Hepatocyte (in vitro differentiated cells): Measurements from ENCODE around the gene PAPPA2.

Experiments used
- CTCF ChIP-seq: fragments of 200-600 bp; sonication (generic); IDR thresholded peaks from 2 replicates; pipeline ENCODE4 v1.5.1; 2016; ENCODE audit warnings: antibody characterized with exemption, mild to moderate bottlenecking; ENCODE audit not compliant: poor library complexity
- EZH2 ChIP-seq: fragments of 200-600 bp; sonication (generic); IDR thresholded peaks from 2 replicates; pipeline ENCODE4 v1.6.1; 2016; ENCODE audit warnings: antibody characterized with exemption, mild to moderate bottlenecking, borderline replicate concordance

- TF ChIP-seq CTCF (no peak), EZH2 (no peak)
Observed at GRCh38 chr1:176461576-176461975, 1.4 kb upstream of the PAPPA2 start.
